Transverse colon (tissue), 4 donors: ENCODE measurements around the gene GTF2H4. TPM values are rescaled to one million over a fixed set of nuclear protein-coding genes. Genes with fewer than 3 reads are reported as not detected.

Source experiments
- DNase-seq: peaks from one replicate; pipeline ENCODE4 v3.0.0-alpha.2; 2019
- H3K27ac ChIP-seq, 4 donors: fragments of 200-600 bp; sonication (generic); 2 replicates each; pipeline ENCODE4 v1.5.1; 2016 to 2018; ENCODE audit warnings: inconsistent platforms in 4 of 4
- H3K27me3 ChIP-seq: fragments of 200-600 bp; sonication (generic); 2 replicates; pipeline ENCODE4 v1.5.1; 2017; ENCODE audit warnings: inconsistent platforms
- H3K36me3 ChIP-seq, 4 donors: fragments of 200-600 bp; sonication (generic); 2 replicates each; pipeline ENCODE4 v1.5.1; 2017 to 2019; ENCODE audit warnings: inconsistent platforms in 4 of 4
- H3K4me1 ChIP-seq, 4 donors: fragments of 200-600 bp; sonication (generic); 2 replicates each; pipeline ENCODE4 v1.5.1; 2017 to 2020; ENCODE audit warnings: inconsistent platforms in 4 of 4
- H3K4me3 ChIP-seq, 4 donors: fragments of 200-600 bp; sonication (generic); 1 replicate in 1 of 4; 2 replicates in 3 of 4; pipeline versions ENCODE4 v1.5.1 to v1.6.1; 2017 to 2019; ENCODE audit warnings: inconsistent platforms in 4 of 4
- H3K9me3 ChIP-seq, 2 donors: fragments of 200-600 bp; sonication (generic); 2 replicates each; pipeline ENCODE4 v1.5.1; 2017 to 2019; ENCODE audit warnings: inconsistent platforms in 2 of 2
- EP300 ChIP-seq: sonication (generic); formaldehyde crosslinking; IDR thresholded peaks from one replicate; pipeline ENCODE4 v1.6.1; 2017; ENCODE audit warnings: antibody characterized with exemption, low read depth
- POLR2A ChIP-seq: fragments of 450-650 bp; IDR thresholded peaks from one replicate; pipeline ENCODE4 v1.6.1; 2016; ENCODE audit warnings: antibody characterized with exemption, mild to moderate bottlenecking, moderate library complexity
- POLR2AphosphoS5 ChIP-seq, 3 donors: sonication (generic); formaldehyde crosslinking; IDR thresholded peaks; one replicate each; pipeline ENCODE4 v1.6.1; 2016; ENCODE audit warnings: antibody characterized with exemption in 3 of 3
- WGBS, 2 donors: methylation state at CpG; one replicate each; pipeline ENCODE4 v1.1.5; 2018; ENCODE audit warnings: low coverage in 1 of 2; 5-methylcytosine and 5-hydroxymethylcytosine counted together
- in situ Hi-C, 4 donors: fragments of 200-750 bp; cut with MboI; loops; one replicate each; pipeline versions ENCODE4 v1.15.0 to v1.15.1; 2017; ENCODE audit warnings: low sequenced_read_pairs in 3 of 4, low pct_ligation_motif_present in 1 of 4, low pct_unique_long_range_greater_than_20kb in 1 of 4
- intact Hi-C: fragments of 100-400 bp; cut with DNase I; formaldehyde crosslinking; loops from one replicate; pipeline ENCODE4 v1.15.1; 2023; ENCODE audit warnings: low total_unique reads
- total RNA-seq, 4 donors: library from RNA; depleted of rRNA; stranded (reverse); fragments of >200 nt; gene quantifications; one replicate each; pipeline ENCODE4 v1.1.0, GENCODE V29; 2016
- TF ChIP-seq, protein P1 (sequence below), 5 experiments: fragments of 200-600 bp in 3 of 5; fragments of 450-650 bp in 2 of 5; sonication (generic) in 3 of 5; IDR thresholded peaks; 1 replicate in 2 of 5; 2 replicates in 3 of 5; pipeline ENCODE4 v1.5.1; 2016 to 2017; ENCODE audit warnings: antibody characterized with exemption in 5 of 5, inconsistent platforms in 3 of 5, mild to moderate bottlenecking in 2 of 5, moderate library complexity in 1 of 5

The GTF2H4 gene
- total RNA-seq, 4 donors from 2014 or later, result 2.0 to 44.5 (median 6.8) TPM

- H3K27me3 ChIP-seq, result no peaks in the 10 kb centered on the region
- intact Hi-C loops, result no loop called here
- no peak overlapping the region for H3K4me3 ChIP-seq
- 89% methylated on average over 21 of the region's 21 CpGs; no CpG with 5 or more reads in 1 of the 2 donors for WGBS, 2 donors
- TF ChIP-seq POLR2AphosphoS5 (IDR thresholded peaks at IDR 0.05) (no peak), EP300 (no peak), POLR2A (no peak)
- TF ChIP-seq, protein P1, sequence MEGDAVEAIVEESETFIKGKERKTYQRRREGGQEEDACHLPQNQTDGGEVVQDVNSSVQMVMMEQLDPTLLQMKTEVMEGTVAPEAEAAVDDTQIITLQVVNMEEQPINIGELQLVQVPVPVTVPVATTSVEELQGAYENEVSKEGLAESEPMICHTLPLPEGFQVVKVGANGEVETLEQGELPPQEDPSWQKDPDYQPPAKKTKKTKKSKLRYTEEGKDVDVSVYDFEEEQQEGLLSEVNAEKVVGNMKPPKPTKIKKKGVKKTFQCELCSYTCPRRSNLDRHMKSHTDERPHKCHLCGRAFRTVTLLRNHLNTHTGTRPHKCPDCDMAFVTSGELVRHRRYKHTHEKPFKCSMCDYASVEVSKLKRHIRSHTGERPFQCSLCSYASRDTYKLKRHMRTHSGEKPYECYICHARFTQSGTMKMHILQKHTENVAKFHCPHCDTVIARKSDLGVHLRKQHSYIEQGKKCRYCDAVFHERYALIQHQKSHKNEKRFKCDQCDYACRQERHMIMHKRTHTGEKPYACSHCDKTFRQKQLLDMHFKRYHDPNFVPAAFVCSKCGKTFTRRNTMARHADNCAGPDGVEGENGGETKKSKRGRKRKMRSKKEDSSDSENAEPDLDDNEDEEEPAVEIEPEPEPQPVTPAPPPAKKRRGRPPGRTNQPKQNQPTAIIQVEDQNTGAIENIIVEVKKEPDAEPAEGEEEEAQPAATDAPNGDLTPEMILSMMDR (IDR thresholded peaks at IDR 0.05), result no peak
- in situ Hi-C loops, result loop anchor here in 2 of 4 donors (25.0 kb wide), 1 partner anchor 155 kb away; the partner anchor contains the start of genes FLOT1 (in 2 of the 2) and IER3 (in 2 of the 2)
- H3K4me1 ChIP-seq, result peaks cover under 1 to 8% (median under 1%) of the 10 kb centered on the region in 4 donors
- DNase-seq, result no peak
- H3K27ac ChIP-seq, result no peak overlapping the region
- no peaks in the 10 kb centered on the region for H3K9me3 ChIP-seq
- peaks cover 0 to 32% (median 10%) of the 10 kb centered on the region in 4 donors for H3K36me3 ChIP-seq
These were observed 16.0 kb upstream of the GTF2H4 start for GRCh38 chr6:30891816-30892538.

DNA sequence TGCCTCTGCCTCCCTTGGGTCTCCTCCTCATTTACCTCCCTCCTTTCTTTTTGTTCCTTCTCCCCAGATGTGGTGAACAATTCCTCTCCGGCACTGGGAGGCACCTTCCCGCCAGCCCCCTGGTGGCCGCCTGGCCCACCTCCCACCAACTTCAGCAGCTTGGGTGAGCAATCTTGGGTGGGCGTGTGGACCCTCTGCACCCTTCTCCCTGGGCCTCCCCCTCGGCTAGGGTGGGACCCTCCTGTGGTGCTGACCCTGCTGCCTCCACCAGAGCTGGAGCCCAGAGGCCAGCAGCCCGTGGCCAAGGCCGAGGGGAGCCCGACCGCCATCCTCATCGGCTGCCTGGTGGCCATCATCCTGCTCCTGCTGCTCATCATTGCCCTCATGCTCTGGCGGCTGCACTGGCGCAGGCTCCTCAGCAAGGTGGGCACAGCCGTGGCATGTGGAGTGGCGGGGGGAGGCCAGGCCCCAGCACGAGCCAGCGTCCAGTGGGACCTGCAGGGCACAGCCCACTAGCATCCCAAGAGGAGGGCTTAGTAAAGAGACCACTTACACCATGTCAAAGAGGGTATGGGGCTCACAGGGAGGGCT, 14.9 kb upstream of the GTF2H4 start:
- Histone ChIP-seq H3K36me3 (peaks cover 0 to 41% (median 10%) of the 10 kb centered on the region in 4 donors), H3K27ac (no peak overlapping the region), H3K4me3 (no peak overlapping the region), H3K4me1 (no peaks in the 10 kb centered on the region), H3K27me3 (no peaks in the 10 kb centered on the region), H3K9me3 (no peaks in the 10 kb centered on the region)
- in situ Hi-C loops (loop anchor here in 2 of 4 donors (25.0 kb wide), 1 partner anchor 156 kb away; the partner anchor contains the start of genes FLOT1 (in 2 of the 2) and IER3 (in 2 of the 2)), intact Hi-C loops (no loop called here)
- no peak for DNase-seq
- 88% methylated on average over 13 of the region's 16 CpGs; no CpG with 5 or more reads in 1 of the 2 donors for WGBS, 2 donors
- no peak for TF ChIP-seq POLR2AphosphoS5 (IDR thresholded peaks at IDR 0.05)
- TF ChIP-seq, protein P1 (IDR thresholded peaks at IDR 0.05), result no peak
- TF ChIP-seq POLR2A, result no peak
- no peak for TF ChIP-seq EP300

GRCh38 chr6:30893666-30894065, 14.3 kb upstream of the GTF2H4 start:
- intact Hi-C loops, result no loop called here
- no peaks in the 10 kb centered on the region for H3K4me1 ChIP-seq
- peaks cover 0 to 47% (median 10%) of the 10 kb centered on the region in 4 donors for H3K36me3 ChIP-seq
- H3K4me3 ChIP-seq, result no peak overlapping the region
- TF ChIP-seq POLR2A (no peak), POLR2AphosphoS5 (IDR thresholded peaks at IDR 0.05) (no peak), EP300 (no peak)
- TF ChIP-seq, protein P1 (IDR thresholded peaks at IDR 0.05), result no peak
- no peak for DNase-seq
- no peaks in the 10 kb centered on the region for H3K9me3 ChIP-seq
- in situ Hi-C loops, result loop anchor here in 2 of 4 donors (25.0 kb wide), 1 partner anchor 156 kb away; the partner anchor contains the start of genes FLOT1 (in 2 of the 2) and IER3 (in 2 of the 2)
- H3K27me3 ChIP-seq, result no peaks in the 10 kb centered on the region
- WGBS, 2 donors, result 94 to 100% methylated on average over 1 to 8 of the region's 8 CpGs
- no peak overlapping the region for H3K27ac ChIP-seq

- H3K9me3 ChIP-seq, result no peaks in the 10 kb centered on the region
- no peak for TF ChIP-seq POLR2AphosphoS5 (IDR thresholded peaks at IDR 0.05)
- TF ChIP-seq POLR2A, result no peak
- no peak for TF ChIP-seq EP300
- TF ChIP-seq, protein P1 (IDR thresholded peaks at IDR 0.05), result no peak
- 83 to 97% methylated on average over 6 to 12 of the region's 12 CpGs for WGBS, 2 donors
- no peak overlapping the region for H3K4me3 ChIP-seq
- H3K27me3 ChIP-seq, result no peaks in the 10 kb centered on the region
- peaks cover 0 to 52% (median 13%) of the 10 kb centered on the region in 4 donors for H3K36me3 ChIP-seq
- no peak overlapping the region for H3K27ac ChIP-seq
- intact Hi-C loops (no loop called here), in situ Hi-C loops (loop anchor here in 2 of 4 donors (25.0 kb wide), 1 partner anchor 157 kb away; the partner anchor contains the start of genes FLOT1 (in 2 of the 2) and IER3 (in 2 of the 2))
- no peaks in the 10 kb centered on the region for H3K4me1 ChIP-seq
- DNase-seq, result no peak
These were observed 13.6 kb upstream of the GTF2H4 start for GRCh38 chr6:30894381-30894780.
